SW 1271 (cell line): Measurements from ENCODE around the gene PTPRH.
"Not testable (repeated sequence)": the region's sequence is repeated elsewhere in the genome, so short reads cannot be mapped to it uniquely, and the experiment has no call there.

ENCODE experiments used
- DNase-seq, 2 experiments: peaks; one replicate each; lab custom pipeline; 2025; lab: John Stamatoyannopoulos, UW

The PTPRH gene

GRCh38 chr19:55226788-55227187 lies 17.5 kb upstream of the PTPRH start:
- no peak for DNase-seq

- no peak for DNase-seq
Observed at GRCh38 chr19:55226273-55226672, 17.0 kb upstream of the PTPRH start.

- no peak for DNase-seq
Observed at GRCh38 chr19:55225415-55225958, 16.2 kb upstream of the PTPRH start.

- not testable (repeated sequence) for DNase-seq
Observed at GRCh38 chr19:55224679-55225414, 15.5 kb upstream of the PTPRH start.

- no peak for DNase-seq
Observed at GRCh38 chr19:55224038-55224665, 14.9 kb upstream of the PTPRH start.

- DNase-seq: no peak
Observed at GRCh38 chr19:55223291-55224037, 14.2 kb upstream of the PTPRH start.

- DNase-seq: no peak
Observed at GRCh38 chr19:55220525-55220924, 11.2 kb upstream of the PTPRH start.

GRCh38 chr19:55216461-55217198 lies 7.3 kb upstream of the PTPRH start:
- peak; percentile 91 to 97 for DNase-seq

- DNase-seq: no peak
Observed at GRCh38 chr19:55213547-55213946, 4.2 kb upstream of the PTPRH start.

GRCh38 chr19:55212447-55212846 lies 3.1 kb upstream of the PTPRH start:
- DNase-seq: peak in 1 of 2 experiments; percentile 74

GRCh38 chr19:55209693-55210472 lies 582 bp upstream of the PTPRH start:
- peak; percentile 62 to 92 for DNase-seq

- DNase-seq: peak; percentile 59 to 79
Observed at GRCh38 chr19:55206664-55207500, 2.4 kb downstream of the PTPRH start.

- DNase-seq: not testable (repeated sequence)
Observed at GRCh38 chr19:55202199-55202598, 7.1 kb downstream of the PTPRH start.

- DNase-seq: no peak
Observed at GRCh38 chr19:55199620-55200204, 9.6 kb downstream of the PTPRH start.

GRCh38 chr19:55198651-55199050 lies 10.7 kb downstream of the PTPRH start:
- DNase-seq: no peak

- peak in 1 of 2 experiments; percentile 22 for DNase-seq
Observed at GRCh38 chr19:55197528-55197927, 11.8 kb downstream of the PTPRH start.

GRCh38 chr19:55196803-55197202 lies 12.5 kb downstream of the PTPRH start:
- DNase-seq: no peak

GRCh38 chr19:55193481-55193880 lies 15.8 kb downstream of the PTPRH start:
- DNase-seq: no peak

- peak; percentile 74 to 92 for DNase-seq
Observed at GRCh38 chr19:55189403-55189835, 19.9 kb downstream of the PTPRH start.

GRCh38 chr19:55188625-55189024 lies 20.7 kb downstream of the PTPRH start:
- DNase-seq: peak in 1 of 2 experiments; percentile 4
